HG03280 (cell line): ENCODE data around the gene GPR171.
"Not testable (repeated sequence)": the region's sequence is repeated elsewhere in the genome, so short reads cannot be mapped to it uniquely, and the experiment has no call there.

Experiments
- ATAC-seq: cut with Tn5 transposase; IDR thresholded peaks from one replicate; pipeline ENCODE4 v1.9.1; 2021; ENCODE audit warnings: mild to moderate bottlenecking, moderate library complexity; ENCODE audit not compliant: unreplicated experiment

Gene GPR171, protein sequence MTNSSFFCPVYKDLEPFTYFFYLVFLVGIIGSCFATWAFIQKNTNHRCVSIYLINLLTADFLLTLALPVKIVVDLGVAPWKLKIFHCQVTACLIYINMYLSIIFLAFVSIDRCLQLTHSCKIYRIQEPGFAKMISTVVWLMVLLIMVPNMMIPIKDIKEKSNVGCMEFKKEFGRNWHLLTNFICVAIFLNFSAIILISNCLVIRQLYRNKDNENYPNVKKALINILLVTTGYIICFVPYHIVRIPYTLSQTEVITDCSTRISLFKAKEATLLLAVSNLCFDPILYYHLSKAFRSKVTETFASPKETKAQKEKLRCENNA

DNA sequence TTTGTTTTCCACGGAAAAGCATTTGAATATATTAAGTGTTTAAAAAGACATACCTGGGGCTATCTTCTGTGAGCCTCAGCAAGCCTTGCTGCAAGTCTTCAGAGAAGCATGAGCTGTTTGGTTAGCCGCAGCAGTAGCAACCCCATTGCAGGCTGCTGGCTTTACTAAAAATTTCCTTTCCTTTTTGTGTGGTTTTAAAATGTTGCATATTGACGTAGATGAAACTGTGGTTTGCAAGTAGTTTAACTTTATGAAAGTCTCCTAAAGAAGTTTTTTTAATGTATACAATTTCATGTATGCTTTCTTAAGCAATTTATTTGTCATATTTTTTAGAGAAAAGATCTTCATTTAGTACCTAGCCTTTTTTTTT, at the start of gene GPR171:
Gene GPR171, minus strand, starts transcription at position 166 of the 370 bp plus-strand sequence. CDS start 3,830 bp downstream, outside the sequence.
- peak; percentile 89 for ATAC-seq

DNA sequence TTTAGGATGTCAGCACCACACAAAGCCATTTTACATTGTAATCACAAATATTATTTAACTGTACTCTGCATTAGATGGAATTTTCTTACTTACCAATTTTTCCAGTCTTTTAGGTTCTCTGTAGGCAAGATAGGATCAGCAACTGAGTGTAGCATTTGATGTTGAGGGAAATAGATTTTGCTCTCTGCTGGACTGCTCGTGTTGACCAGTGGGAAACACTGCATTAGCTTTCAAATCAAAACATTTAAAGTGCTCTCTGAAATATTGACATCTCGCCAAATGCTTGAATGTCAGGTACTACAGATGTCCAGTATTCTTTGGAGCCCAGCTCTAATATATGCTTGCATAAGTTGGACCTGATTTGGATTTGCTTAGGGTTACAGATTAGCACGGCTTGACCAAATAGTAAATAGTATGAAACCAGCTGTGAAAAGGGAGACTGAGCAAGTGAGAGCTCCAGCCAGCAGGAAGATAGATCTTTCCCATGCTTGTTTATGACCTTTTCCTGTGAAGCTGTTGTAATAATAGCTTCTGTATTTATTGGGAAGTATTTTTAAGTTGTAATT, 45.8 kb upstream of the GPR171 start:
- ATAC-seq, result no peak

DNA sequence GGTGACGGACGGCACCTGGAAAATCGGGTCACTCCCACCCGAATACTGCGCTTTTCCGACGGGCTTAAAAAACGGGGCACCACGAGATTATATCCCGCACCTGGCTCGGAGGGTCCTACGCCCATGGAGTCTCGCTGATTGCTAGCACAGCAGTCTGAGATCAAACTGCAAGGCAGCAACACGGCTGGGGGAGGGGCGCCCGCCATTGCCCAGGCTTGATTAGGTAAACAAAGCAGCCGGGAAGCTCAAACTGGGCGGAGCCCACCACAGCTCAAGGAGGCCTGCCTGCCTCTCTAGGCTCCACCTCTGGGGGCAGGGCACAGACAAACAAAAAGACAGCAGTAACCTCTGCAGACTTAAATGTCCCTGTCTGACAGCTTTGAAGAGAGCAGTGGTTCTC, 39.0 kb upstream of the GPR171 start:
- ATAC-seq, result not testable (repeated sequence)

DNA sequence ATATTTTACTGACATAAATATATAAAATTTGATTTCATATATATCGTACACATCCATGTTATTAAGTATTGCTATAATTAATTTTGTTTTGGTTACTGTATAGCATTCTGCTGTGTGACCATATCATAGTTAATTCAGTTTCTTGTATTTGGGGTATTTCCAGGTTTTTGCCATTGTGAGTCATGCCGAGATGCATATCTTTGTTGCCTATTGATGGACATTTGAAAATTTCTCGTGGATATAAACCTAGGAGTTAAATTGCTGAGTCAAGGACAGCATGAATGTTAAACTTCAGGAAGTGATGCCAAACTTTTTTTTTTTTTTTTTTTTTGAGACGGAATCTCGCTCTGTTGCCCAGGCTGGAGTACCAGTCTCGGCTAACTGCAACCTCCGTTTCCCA, 33.7 kb upstream of the GPR171 start:
- no peak for ATAC-seq

DNA sequence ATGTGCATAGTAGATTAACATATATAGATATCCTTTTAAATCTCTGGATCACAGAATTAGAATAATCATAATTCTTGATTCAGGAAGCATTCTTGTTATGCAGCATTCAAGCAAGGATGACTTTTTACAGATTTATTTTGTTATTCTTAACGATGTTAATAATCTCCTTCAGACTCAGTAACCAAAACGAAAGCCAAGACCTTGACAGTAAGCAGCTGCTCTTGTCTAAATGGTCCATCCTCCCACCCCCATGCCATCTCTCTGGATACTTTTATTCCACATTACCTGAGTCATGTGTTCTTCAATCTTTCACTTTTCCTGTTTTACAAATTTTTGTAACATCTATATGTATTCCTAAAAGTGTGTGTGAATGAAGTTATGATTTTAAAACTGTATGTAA, 33.3 kb upstream of the GPR171 start:
- ATAC-seq, result no peak

DNA sequence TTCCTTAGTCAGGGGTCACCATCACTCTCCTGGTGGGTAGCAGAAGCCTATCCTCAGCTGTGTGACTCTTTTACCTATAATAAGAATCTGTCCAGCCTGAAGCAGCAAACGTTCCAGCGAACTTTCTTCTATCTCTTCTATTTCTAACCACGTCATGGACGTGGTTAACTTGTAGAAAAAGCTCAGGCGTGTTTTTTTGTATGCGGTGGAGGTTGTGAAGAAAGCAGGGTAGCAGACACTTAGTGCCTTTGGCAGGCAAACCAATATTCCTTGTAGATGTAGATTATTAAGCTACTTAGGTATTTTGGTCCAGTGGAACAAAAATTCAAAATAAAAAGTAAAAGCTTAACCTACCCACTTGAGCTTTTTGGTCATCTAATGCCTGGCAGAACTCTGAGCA, 31.8 kb upstream of the GPR171 start:
- no peak for ATAC-seq

DNA sequence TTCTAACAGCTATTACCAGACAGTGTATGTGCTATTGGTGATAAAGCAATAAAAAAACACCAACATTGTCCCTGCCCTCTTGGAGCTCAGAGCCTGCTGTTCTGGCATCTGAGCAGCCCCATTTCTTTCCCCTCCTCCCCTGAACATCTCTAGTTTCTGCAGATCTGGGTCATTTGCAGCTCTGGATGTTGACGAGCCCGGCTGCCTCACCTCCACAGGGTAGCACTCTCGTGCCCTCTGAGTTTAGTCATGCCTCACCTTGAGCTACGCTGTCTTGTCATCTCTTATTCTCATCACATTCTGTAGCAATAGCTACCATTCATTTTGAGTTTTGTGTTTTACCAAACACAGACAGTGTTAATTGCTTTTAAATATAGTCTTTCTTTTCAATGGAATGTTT, 30.0 kb upstream of the GPR171 start:
- ATAC-seq, result no peak

DNA sequence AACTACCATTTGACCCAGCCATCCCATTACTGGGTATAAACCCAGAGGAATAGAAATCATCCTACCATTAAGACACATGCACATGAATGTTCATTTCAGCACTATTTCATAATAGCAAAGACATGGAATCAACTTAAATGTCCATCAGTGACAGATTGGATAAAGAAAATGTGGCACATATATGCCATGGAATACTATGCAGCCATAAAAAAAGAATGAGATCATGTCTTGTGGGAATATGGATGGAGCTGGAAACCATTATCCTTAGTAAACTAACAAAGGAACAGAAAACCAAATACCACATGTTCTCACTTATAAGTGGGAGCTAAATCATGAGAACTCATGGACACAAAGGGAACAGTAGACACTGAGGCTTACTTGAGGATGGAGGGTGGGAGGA, 29.4 kb upstream of the GPR171 start:
- not testable (repeated sequence) for ATAC-seq

DNA sequence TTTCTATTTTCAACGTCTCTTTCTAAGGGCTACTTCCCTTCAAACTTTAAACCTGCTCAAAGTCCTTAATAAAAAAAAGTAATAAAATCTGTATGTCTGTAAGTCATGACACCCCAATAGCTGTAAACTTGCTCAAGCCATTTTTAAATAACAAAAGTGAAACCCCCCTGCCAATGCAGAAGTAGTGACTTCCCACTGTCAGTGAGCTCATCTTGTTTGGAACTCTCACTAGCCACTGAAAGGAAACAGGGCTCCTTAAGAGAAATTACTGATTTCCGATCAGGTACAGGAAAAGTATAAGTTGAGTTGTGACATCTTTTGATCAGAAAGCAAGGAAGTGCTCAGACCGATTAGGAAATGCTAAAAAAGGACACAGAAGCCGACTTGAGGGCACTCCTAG, 27.6 kb upstream of the GPR171 start:
- no peak for ATAC-seq

DNA sequence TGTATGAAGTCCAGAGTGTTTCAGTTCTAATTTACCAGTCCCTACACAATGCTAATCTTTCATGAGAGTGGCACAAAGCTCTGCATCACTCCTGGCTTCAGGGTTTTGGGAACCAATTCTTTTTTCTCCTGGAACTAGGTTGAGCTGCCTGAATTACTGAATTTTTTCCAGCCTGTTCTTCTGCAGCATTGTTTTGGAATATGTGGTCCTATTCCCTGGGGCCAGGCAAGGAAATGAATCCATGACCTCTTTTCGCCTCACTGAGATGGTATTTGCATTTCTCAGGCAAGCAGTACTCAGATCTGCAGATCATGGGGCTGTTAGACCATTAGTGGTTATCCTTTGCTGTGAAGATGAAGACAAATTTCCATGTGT, 25.6 kb upstream of the GPR171 start:
- ATAC-seq, result no peak

DNA sequence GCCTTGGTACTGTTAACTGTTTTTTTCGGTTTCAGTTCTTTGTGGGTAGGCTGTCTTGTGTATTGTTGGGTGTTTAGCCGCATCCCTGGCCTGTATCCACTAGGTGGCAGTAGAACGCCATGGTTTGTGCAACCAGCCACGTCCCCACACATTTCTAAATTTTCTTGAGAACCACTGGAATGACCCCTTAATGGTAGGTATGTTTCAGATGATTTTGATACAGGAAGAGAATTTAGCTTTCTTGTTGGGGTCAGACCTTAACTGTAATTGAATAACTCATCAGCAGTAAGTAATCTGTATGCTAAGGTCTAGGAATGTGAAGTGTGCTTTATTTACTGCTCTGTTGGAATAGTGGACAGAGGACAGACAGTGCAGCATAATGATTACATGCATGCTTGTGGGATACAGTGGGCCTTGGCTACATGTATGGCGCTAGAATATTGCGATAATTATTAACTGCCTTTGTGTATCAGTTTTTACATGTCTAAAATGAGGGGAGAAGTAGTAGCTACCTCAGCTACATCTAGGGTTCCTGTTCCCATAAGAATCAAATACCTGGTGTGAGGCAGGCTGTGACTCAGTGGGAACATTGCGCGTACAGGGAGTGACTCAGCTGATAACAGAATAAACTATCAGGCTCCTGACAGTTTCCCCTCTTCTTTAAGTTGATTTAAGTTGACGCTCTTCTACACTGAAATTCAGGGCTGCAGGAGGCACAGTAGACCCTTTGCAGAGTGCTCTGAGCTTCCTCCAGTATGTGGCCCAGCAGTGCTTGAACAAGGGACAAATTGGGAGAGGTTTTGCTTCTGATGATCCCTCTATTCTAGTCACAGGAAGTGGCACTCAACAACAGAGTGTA, 25.0 kb upstream of the GPR171 start:
- ATAC-seq, result peak; percentile 91

DNA sequence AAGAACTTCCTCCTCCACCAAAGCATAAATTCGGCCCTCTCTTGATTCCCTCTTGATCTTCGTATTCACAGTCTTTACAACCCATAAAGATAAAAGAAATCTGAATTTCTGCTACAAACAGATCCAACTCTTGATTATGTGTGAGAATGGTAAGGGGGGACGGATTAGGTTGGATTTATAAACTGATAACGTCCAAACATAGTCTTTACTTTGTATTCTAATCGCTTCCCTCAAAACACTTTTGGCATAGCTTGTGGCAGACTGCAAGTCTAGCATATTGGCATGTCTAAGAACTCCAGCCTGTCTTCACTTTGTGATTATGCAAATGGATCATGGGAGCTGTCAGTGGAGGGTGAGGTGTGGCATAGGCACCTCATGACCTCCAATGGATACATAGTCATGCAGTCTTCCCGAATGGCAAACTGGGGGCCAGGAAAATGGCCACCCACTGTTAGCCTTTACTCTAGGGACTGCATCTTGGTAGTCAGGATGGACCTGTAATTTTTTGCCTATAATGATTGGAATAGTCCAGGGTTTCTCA, 24.3 kb upstream of the GPR171 start:
- peak; percentile 41 for ATAC-seq

DNA sequence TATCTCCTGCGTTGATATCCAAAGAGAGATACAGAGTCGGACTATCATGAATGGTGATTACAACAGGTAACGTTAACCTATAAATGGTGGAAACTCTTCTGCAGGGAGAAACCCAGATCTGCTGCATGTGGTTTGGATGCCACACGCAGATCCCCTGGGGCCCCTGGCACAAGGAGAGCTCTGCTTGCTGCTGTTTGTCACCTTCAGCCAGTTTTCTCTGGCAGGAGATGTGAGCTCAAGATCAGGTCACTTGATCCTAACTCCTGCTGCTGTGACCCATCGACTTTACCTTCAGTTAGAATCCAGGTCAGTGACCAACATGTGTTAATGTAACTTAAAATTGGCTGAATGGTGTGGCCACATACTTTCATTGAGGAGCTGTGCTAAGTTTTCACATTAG, 23.8 kb upstream of the GPR171 start:
- ATAC-seq, result no peak

DNA sequence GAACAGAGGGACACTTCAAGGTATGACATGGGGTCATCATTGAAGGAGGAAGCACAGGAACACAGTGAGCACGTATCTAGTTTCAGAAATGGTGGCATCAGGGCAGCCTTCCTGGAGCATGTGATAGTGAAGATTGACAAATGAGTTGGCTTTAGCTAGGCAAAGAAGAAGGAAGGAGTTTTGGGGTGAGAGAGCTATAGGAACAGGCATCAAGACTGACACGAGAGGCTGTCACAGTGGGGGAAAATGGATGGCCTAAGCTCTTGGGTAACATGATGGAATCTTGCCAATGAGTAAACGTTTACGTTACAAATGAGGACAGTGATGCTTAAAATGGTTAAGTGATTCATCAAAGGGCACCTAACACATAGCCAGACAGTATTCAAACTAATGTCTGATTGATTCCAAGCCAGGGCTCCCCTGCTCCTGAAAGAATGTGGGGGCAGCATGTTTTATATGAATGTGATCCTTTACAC, 23.1 kb upstream of the GPR171 start:
- no peak for ATAC-seq

DNA sequence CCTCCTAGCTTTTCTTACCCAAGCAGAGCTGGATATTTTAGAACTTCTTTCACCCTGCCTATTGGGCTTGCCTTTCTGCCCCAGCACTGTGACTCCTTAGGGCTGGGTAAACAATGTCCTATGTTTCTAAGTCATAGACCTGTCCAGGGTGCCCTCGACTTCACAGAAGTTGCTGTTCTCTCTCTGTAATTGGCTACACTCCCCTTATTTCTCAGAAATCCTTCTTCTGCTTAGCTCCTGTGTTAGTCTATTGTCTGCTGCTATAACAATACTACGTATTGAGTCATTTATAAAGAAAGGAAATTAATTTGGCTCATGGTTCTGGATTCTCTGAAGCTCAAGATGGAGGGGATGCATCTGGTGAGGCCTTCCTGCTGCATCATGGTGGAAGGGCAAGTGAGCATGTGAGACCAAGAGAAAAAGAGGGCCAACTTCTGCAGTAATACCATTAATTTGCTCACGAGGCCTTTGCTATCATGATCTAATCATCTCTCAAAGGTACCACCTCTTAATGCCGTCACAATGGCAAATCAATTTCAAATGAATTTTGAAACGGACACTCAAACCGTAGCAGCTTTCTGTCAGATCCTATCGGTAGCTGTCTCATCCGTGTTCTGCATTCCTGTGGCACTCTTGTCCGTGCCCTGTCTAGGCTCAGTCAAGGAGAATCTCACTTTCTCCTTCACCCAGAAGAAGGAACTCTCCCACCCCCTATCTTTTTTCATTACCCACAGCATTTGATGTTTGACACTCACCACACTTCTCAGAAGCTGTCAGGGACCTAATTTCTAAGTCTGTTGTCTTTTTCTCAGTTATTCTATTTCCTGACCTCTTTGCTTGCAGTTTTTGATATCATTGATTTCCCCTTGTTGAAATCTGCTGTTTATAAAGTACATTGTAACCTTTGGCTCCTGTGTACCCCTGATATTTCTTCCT, 22.3 kb upstream of the GPR171 start:
- no peak for ATAC-seq

DNA sequence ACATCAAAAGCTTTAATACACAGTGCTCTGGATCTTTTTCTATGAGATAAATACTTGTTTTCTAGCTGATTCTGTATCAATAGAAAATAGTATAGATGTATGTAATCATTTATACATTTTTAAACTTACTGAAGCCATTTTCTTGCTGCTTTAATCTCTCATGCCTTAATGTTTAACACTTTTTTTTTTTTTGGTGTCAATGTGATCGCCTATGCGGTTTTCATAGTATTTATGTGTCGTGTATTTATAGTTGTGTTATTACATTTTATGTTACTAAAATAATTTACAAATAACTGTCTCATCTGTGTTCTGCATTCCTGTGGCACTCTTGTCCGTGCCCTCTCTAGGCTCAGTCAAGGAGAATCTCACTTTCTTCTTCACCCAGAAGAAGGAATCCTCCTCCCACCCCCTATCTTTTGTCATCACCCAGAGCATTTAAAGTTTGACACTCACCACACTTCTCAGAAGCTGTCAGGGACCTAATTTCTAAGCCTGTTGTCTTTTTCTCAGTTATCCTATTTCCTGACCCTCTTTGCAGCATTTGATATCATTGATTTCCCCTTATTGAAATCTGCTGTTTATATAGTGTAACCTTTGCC, 21.4 kb upstream of the GPR171 start:
- ATAC-seq, result no peak

DNA sequence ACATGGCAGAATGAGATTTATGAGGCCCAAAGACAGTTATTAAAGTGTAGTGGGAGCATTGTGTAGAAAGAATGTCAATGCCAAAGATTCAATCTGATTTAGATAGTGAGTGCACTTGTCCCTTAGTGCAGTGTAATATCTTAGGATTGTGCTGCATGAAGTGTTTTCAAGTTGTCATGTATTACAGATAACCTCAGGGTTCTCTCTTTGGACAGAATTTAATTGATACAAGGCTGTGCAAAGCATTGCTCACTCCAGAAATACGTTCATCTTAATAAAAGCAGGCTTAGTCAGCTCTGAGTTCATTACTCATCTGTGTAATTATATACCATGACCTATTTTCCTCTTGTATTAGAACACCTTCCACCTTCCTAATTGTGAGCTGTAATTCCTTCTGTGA, 16.0 kb upstream of the GPR171 start:
- no peak for ATAC-seq

DNA sequence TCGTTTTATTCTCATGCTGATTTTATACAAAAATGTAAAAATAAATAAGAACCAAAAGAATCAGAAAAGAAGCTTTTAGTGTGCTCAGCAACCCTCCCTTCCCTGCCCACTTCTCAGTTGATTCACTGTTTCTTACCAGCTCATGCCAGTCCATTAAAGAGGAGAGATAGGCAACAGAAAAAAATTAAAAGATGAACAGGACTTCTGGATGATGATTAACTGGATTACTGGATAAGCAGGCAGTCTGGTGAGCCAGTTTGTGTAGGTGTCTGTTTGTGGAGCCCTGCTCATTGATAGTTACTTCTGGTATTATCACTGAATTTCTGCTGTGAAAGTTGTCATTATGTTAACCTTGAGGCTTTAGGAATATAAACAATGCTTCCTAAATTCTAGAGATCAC, 15.1 kb upstream of the GPR171 start:
- no peak for ATAC-seq

DNA sequence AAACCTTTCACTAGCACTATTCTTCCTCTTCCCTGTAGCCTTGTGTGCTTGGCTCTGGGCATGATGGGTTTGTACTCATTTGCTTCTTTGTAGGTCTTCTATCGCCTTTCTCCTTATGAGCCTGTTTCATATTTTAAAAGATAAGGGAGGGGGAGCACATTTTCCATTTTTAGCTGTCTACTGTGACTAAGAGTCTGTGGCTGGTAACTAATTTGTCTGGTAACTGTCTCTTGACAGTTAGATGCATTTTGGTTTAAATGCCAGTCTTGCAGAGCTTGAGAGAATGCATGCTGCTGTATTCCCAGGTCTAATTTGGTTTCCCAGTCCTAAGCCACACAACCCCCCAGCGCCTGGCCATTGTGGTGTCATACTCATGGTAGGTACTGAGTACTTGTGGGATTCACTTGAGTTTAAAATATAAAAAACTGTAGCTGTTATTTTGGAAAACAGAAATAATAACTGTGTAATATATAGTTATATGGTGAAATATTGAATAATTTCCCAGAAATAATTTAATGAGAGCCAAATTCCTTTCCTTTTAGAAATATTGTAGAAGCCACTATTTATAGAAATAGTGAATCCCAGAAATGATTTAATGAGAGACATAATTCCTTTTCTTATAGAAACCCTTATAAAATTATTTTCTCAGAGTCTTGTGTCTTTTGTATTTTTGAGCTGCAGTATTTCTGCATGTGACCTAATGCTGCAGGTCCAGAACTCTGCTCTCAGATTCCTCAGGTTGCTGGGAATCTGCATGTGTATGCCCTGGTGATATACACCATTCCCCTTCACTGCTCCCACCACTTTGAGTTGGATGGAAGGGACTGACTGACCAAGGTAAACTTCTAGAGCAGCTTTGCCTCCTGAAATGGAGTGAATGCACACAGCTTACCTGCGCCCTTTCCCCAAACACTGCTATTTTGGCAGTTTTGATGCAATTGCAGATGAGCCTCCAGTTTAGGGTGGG, 13.9 kb upstream of the GPR171 start:
- ATAC-seq, result no peak
